ENCODE results near the gene NSL1. TPM values are rescaled to one million over a fixed set of nuclear protein-coding genes. Genes with fewer than 3 reads are reported as not detected.

The NSL1 gene
- total and polyA plus RNA-seq, 9 of the 15 experiments (the other 6 are each of a cell fraction or from before 2014, with no cell fraction given): 53.5 to 108 (median 59.1) TPM

- no peak for TF ChIP-seq ZNF318 (IDR thresholded peaks at IDR 0.05; ENCODE audit: borderline replicate concordance in 1 of 2, low read depth in 1 of 2)
- TF ChIP-seq SMARCE1 (IDR thresholded peaks at IDR 0.05): no peak
- no peak for TF ChIP-seq ZNF197 (CRISPR knock-in tag; IDR thresholded peaks at IDR 0.05; ENCODE audit: low read depth)
- no peak for TF ChIP-seq MCM3 (IDR thresholded peaks at IDR 0.05)
- no peak for TF ChIP-seq RREB1 (CRISPR knock-in tag; IDR thresholded peaks at IDR 0.05)
- TF ChIP-seq MTA1 (IDR thresholded peaks at IDR 0.05; ENCODE audit: borderline replicate concordance): no peak
- no peak for TF ChIP-seq RBM14 (IDR thresholded peaks at IDR 0.05; ENCODE audit: borderline replicate concordance, insufficient read depth, low read depth, low read length)
- TF ChIP-seq E2F5 (CRISPR knock-in tag; IDR thresholded peaks at IDR 0.05): no peak
- TF ChIP-seq SIN3A (IDR thresholded peaks at IDR 0.05; ENCODE audit: borderline replicate concordance in 2 of 2, control insufficient read depth in 1 of 2, low read depth in 2 of 2, low read length in 2 of 2): no peak
- no peak for TF ChIP-seq PREB (CRISPR knock-in tag; IDR thresholded peaks at IDR 0.05)
Measured at GRCh38 chr1:212689196-212689725, 102.3 kb downstream of the NSL1 start (continued).

Data from K562 (cell line).